CD4-positive, CD25-positive, alpha-beta regulatory T cell (primary cell): Measurements from ENCODE around the gene ENTR1. TPM values are rescaled to one million over a fixed set of nuclear protein-coding genes. Genes with fewer than 3 reads are reported as not detected.

Source experiments
- ATAC-seq, 2 donors: fragments of 150-1000 bp; cut with Tn5 transposase; one replicate each; pipeline ENCODE4 v1.10.0; 2021; ENCODE audit warnings: low read depth in 2 of 2, moderate number of reproducible peaks in 2 of 2, moderate library complexity in 1 of 2
- DNase-seq, 3 donors: peaks; one replicate each; pipeline versions ENCODE4 v3.0.0 to v3.0.0-alpha.2; 2012 to 2022; ENCODE audit warnings: mixed read lengths in 1 of 3
- H3K27ac ChIP-seq: one replicate; pipeline ENCODE4 v1.7.0; 2013; ENCODE audit warnings: mild to moderate bottlenecking, low read length; ENCODE audit not compliant: insufficient read depth, poor library complexity, severe bottlenecking
- H3K27me3 ChIP-seq: one replicate; pipeline ENCODE4 v1.7.0; 2013; ENCODE audit warnings: low read length; ENCODE audit not compliant: control insufficient read depth, insufficient read depth
- H3K36me3 ChIP-seq: one replicate; pipeline ENCODE4 v1.7.0; 2013; ENCODE audit warnings: mild to moderate bottlenecking, low read length, moderate library complexity; ENCODE audit not compliant: control insufficient read depth, insufficient read depth
- H3K4me1 ChIP-seq: 2 replicates; pipeline ENCODE4 v1.7.0; 2013; ENCODE audit warnings: mild to moderate bottlenecking, low read length; ENCODE audit not compliant: insufficient read depth, control insufficient read depth, poor library complexity, severe bottlenecking
- H3K4me3 ChIP-seq: one replicate; pipeline ENCODE4 v1.7.0; 2013; ENCODE audit warnings: low read depth, mild to moderate bottlenecking, low read length, moderate library complexity
- H3K9me3 ChIP-seq, 2 experiments: 1 replicate in 1 of 2; 2 replicates in 1 of 2; pipeline ENCODE4 v1.7.0; 2013; ENCODE audit warnings: low read length in 2 of 2, mild to moderate bottlenecking in 1 of 2, moderate library complexity in 1 of 2; ENCODE audit not compliant: control insufficient read depth in 2 of 2
- H3K27ac Mint-ChIP-seq, 3 donors: one replicate each; pipeline ENCODE4 v1.8.0; 2020 to 2022; ENCODE audit warnings: mild to moderate bottlenecking in 3 of 3, mixed read lengths in 3 of 3, moderate library complexity in 2 of 3
- H3K27me3 Mint-ChIP-seq: one replicate; pipeline ENCODE4 v1.8.0; 2022; ENCODE audit warnings: mild to moderate bottlenecking, mixed read lengths
- H3K36me3 Mint-ChIP-seq: one replicate; pipeline ENCODE4 v1.8.0; 2020; ENCODE audit warnings: mixed read lengths
- H3K4me1 Mint-ChIP-seq, 4 donors: one replicate each; pipeline ENCODE4 v1.8.0; 2020 to 2022; ENCODE audit warnings: mixed read lengths in 4 of 4, mild to moderate bottlenecking in 1 of 4
- H3K4me3 Mint-ChIP-seq, 4 donors: one replicate each; pipeline ENCODE4 v1.8.0; 2020 to 2022; ENCODE audit warnings: mild to moderate bottlenecking in 4 of 4, mixed read lengths in 4 of 4, moderate library complexity in 3 of 4
- H3K9me3 Mint-ChIP-seq, 7 donors: one replicate each; pipeline ENCODE4 v1.8.0; 2020 to 2022; ENCODE audit warnings: mixed read lengths in 7 of 7, mild to moderate bottlenecking in 3 of 7, moderate library complexity in 2 of 7
- polyA plus RNA-seq, 4 donors: library from polyadenylated mRNA; unstranded; fragments of 300-500 nt; fragmentation: Illumina TruSeq; gene quantifications; one replicate each; pipeline ENCODE4 v1.2.3, GENCODE V29; 2021
- total RNA-seq: library from RNA; stranded (reverse); gene quantifications from one replicate; pipeline ENCODE4 v1.2.3, GENCODE V29; 2022

Gene ENTR1
- total and polyA plus RNA-seq, 5 donors from 2014 or later = 7.8 to 63.2 (median 9.6) TPM

GRCh38 chr9:136443087-136443486 is 32.7 kb upstream of the ENTR1 start:
- no peak overlapping the region for H3K4me3 ChIP-seq
- ATAC-seq (no peak), DNase-seq (no peak)
- H3K36me3 ChIP-seq = peaks cover 51% of the 10 kb centered on the region
- Mint-ChIP-seq H3K4me1 (peaks cover 0 to 8% (median 2%) of the 10 kb centered on the region in 4 donors), H3K9me3 (peaks cover 0 to 2% (median 0%) of the 10 kb centered on the region in 7 donors), H3K4me3 (peak overlapping the region in 1 of 4 donors; percentile 21), H3K36me3 (peaks cover 26% of the 10 kb centered on the region), H3K27me3 (peaks cover 4% of the 10 kb centered on the region), H3K27ac (no peak overlapping the region)
- no peaks in the 10 kb centered on the region for H3K9me3 ChIP-seq
- no peak overlapping the region for H3K27ac ChIP-seq
- H3K4me1 ChIP-seq = peaks cover 13% of the 10 kb centered on the region
- H3K27me3 ChIP-seq = no peaks in the 10 kb centered on the region

DNA sequence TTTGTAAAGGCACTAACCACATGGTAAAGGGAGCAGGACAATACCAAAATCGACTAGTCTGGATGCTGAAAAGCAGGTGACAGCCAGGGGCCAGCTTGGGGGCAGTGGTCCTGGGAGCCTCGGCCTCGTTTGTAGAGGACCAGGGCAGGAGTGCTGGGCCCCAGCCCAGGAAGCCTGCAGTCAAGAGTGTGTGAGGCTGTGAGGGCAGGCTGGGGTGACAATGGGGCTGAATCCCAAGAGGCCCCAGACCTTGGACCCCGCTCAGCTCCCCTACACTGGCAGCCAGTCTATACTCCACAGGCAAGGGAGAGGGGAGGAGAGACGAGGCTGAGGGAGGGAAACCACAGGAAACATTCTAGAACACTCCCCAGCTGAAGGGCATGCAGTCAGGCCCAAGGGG is 31.9 kb upstream of the ENTR1 start:
- Histone ChIP-seq H3K27ac (no peak overlapping the region), H3K36me3 (peaks cover 43% of the 10 kb centered on the region), H3K27me3 (no peaks in the 10 kb centered on the region), H3K4me3 (no peak overlapping the region), H3K4me1 (peaks cover 22% of the 10 kb centered on the region), H3K9me3 (no peaks in the 10 kb centered on the region)
- Mint-ChIP-seq H3K27ac (peak overlapping the region in 1 of 3 donors; percentile 71), H3K4me3 (no peak overlapping the region), H3K9me3 (peaks cover 0 to 2% (median 0%) of the 10 kb centered on the region in 7 donors), H3K4me1 (peaks cover 0 to 15% (median 6%) of the 10 kb centered on the region in 4 donors), H3K36me3 (peaks cover 22% of the 10 kb centered on the region), H3K27me3 (peaks cover 4% of the 10 kb centered on the region)
- DNase-seq = no peak
- no peak for ATAC-seq

- peaks cover 0 to 2% (median 0%) of the 10 kb centered on the region in 7 donors for H3K9me3 Mint-ChIP-seq
- Histone ChIP-seq H3K9me3 (no peaks in the 10 kb centered on the region), H3K27me3 (no peaks in the 10 kb centered on the region), H3K27ac (no peak overlapping the region), H3K4me3 (no peak overlapping the region), H3K36me3 (peaks cover 38% of the 10 kb centered on the region), H3K4me1 (peaks cover 27% of the 10 kb centered on the region)
- ATAC-seq (no peak), DNase-seq (no peak)
- H3K27ac Mint-ChIP-seq = peak overlapping the region in 1 of 3 donors; percentile 69
- H3K4me3 Mint-ChIP-seq = peak overlapping the region in 2 of 4 donors; percentile 26 to 50
- peaks cover 4% of the 10 kb centered on the region for H3K27me3 Mint-ChIP-seq
- peaks cover 21% of the 10 kb centered on the region for H3K36me3 Mint-ChIP-seq
- H3K4me1 Mint-ChIP-seq = peaks cover 0 to 20% (median 10%) of the 10 kb centered on the region in 4 donors
Observed at GRCh38 chr9:136441681-136442245, 31.3 kb upstream of the ENTR1 start.

- peaks cover 0 to 2% (median 0%) of the 10 kb centered on the region in 7 donors for H3K9me3 Mint-ChIP-seq
- Histone ChIP-seq H3K27ac (no peak overlapping the region), H3K4me3 (no peak overlapping the region), H3K9me3 (no peaks in the 10 kb centered on the region), H3K27me3 (no peaks in the 10 kb centered on the region), H3K4me1 (peaks cover 32% of the 10 kb centered on the region), H3K36me3 (peaks cover 35% of the 10 kb centered on the region)
- no peak for ATAC-seq
- peaks cover 17% of the 10 kb centered on the region for H3K36me3 Mint-ChIP-seq
- peak overlapping the region in 2 of 4 donors; percentile 26 to 68 for H3K4me3 Mint-ChIP-seq
- peak overlapping the region in 1 of 3 donors; percentile 69 for H3K27ac Mint-ChIP-seq
- no peak for DNase-seq
- H3K4me1 Mint-ChIP-seq = peaks cover 0 to 26% (median 14%) of the 10 kb centered on the region in 4 donors
- peaks cover 4% of the 10 kb centered on the region for H3K27me3 Mint-ChIP-seq
Observed at GRCh38 chr9:136441191-136441680, 30.8 kb upstream of the ENTR1 start.

- Mint-ChIP-seq H3K27ac (peak within 1 kb of the TSS in 1 of 3 donors; percentile 79), H3K36me3 (peaks cover 22% of the 10 kb centered on the region)
- H3K27ac ChIP-seq = peak within 1 kb of the TSS; percentile 65
Observed at GRCh38 chr9:136439481-136440408, 29.3 kb upstream of the ENTR1 start, which contains the start of gene INPP5E. INPP5E (minus strand) TSS chr9:136439845; CDS start chr9:136439419, 426 bp downstream.

GRCh38 chr9:136438548-136439480 is 28.4 kb upstream of the ENTR1 start:
- peak overlapping the region; percentile 65 for H3K27ac ChIP-seq

More at GRCh38 chr9:136439481-136440408, 29.3 kb upstream of the ENTR1 start, which contains the start of gene INPP5E:
- H3K4me1 ChIP-seq = peaks cover 33% of the 10 kb centered on the region
- peaks cover 24% of the 10 kb centered on the region for H3K36me3 ChIP-seq
- Mint-ChIP-seq H3K27me3 (peaks cover 4% of the 10 kb centered on the region), H3K4me3 (peak within 1 kb of the TSS; percentile 87 to 95 (median 92)), H3K4me1 (peaks cover 0 to 32% (median 19%) of the 10 kb centered on the region in 4 donors), H3K9me3 (peaks cover 0 to 2% (median 0%) of the 10 kb centered on the region in 7 donors)
- DNase-seq (peak; percentile 73 to 84 (median 76)), ATAC-seq (peak; percentile 82 to 85)
- H3K4me3 ChIP-seq = peak within 1 kb of the TSS; percentile 56
- H3K27me3 ChIP-seq = no peaks in the 10 kb centered on the region
- H3K9me3 ChIP-seq = no peaks in the 10 kb centered on the region

More at GRCh38 chr9:136438548-136439480, 28.4 kb upstream of the ENTR1 start:
- Mint-ChIP-seq H3K4me3 (peak overlapping the region; percentile 87 to 95 (median 92)), H3K36me3 (peaks cover 19% of the 10 kb centered on the region), H3K4me1 (peaks cover 0 to 32% (median 19%) of the 10 kb centered on the region in 4 donors), H3K27ac (peak overlapping the region in 2 of 3 donors; percentile 69 to 81), H3K9me3 (peaks cover 0 to 2% (median 0%) of the 10 kb centered on the region in 7 donors), H3K27me3 (peaks cover 4% of the 10 kb centered on the region)
- Histone ChIP-seq H3K9me3 (no peaks in the 10 kb centered on the region), H3K4me1 (peaks cover 33% of the 10 kb centered on the region), H3K4me3 (peak overlapping the region; percentile 56), H3K36me3 (peaks cover 18% of the 10 kb centered on the region), H3K27me3 (no peaks in the 10 kb centered on the region)
- DNase-seq = peak; percentile 41 to 68 (median 44)
- ATAC-seq = peak; percentile 59 to 64
